ENCODE results near the gene DNAJC1. TPM values are rescaled to one million over a fixed set of nuclear protein-coding genes. Genes with fewer than 3 reads are reported as not detected.
"Not testable (repeated sequence)": the region's sequence is repeated elsewhere in the genome, so short reads cannot be mapped to it uniquely, and the experiment has no call there.

The DNAJC1 gene
- total RNA-seq, 2 donors from 2014 or later, result 28.9 to 56.9 TPM

DNA sequence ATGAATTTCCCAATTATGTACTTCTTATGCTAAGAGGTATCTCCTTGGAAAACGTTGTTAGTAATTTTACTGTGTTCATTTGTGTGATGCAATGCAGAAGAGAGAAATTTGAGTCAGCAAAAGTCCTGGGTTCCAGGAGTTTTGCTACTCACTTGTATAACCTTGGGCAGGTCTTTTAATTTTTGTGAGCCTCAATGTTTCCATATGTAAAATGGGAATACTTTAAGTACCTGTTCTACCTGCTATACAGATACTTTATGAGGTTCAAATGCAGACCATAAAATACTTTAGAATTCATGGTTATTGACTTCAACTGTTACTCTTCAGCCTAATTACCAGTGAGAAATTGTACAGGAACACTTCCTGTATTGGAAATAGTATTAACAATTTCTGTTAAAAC, 284.0 kb downstream of the DNAJC1 start:
- no peak for DNase-seq (ENCODE audit: low spot score)
- H3K27ac ChIP-seq, result no peak overlapping the region
- H3K27me3 ChIP-seq, result no peaks in the 10 kb centered on the region
- no peak for TF ChIP-seq CTCF (IDR thresholded peaks at IDR 0.05)
- peaks cover 3% of the 10 kb centered on the region for H3K36me3 ChIP-seq
- H3K4me1 ChIP-seq, result peaks cover 0 to 16% of the 10 kb centered on the region in 2 donors
- H3K4me3 ChIP-seq, result no peak overlapping the region
- H3K9me3 ChIP-seq, result no peaks in the 10 kb centered on the region

- not testable (repeated sequence) for H3K27ac ChIP-seq; H3K4me1 ChIP-seq; DNase-seq (ENCODE audit: low spot score); H3K4me3 ChIP-seq; H3K9me3 ChIP-seq; H3K27me3 ChIP-seq
- H3K36me3 ChIP-seq, result peaks cover 11% of the 10 kb centered on the region
Measured at GRCh38 chr10:21717437-21718054, 286.0 kb downstream of the DNAJC1 start.

DNA sequence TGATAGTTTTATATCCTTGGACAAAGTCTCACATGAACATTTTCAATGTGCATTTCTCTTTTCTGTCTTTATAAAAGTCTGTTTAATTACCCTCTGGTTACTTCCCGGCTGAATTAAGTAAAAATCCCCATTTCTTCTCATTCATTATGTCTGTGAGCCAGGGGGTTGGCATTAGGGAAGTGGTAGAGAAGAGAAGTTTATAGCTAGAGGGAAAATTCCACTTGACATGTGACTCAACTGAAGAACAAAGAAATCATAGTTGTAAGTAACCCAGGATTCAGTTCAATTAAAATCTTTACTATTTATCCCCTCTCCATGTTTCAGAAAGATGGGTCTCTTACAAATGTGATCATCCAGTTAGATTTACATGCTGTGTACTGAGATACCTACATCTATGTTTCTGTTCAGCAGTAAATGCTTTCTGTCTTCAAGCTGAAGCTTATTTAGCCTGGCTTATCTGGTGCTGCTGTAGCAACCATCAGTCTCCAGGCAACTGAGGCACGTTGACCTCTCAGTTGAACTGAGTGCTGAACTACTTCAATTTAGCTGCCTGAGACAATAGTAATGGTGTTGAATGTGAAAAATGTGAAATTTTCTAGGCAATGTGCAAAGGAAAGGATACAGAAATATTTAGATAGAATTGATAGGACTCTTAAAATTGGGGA, 287.9 kb downstream of the DNAJC1 start:
- Histone ChIP-seq H3K4me3 (no peak overlapping the region), H3K27ac (no peak overlapping the region), H3K4me1 (peaks cover 0 to 8% of the 10 kb centered on the region in 2 donors), H3K36me3 (peaks cover 11% of the 10 kb centered on the region), H3K27me3 (no peaks in the 10 kb centered on the region), H3K9me3 (no peaks in the 10 kb centered on the region)
- no peak for DNase-seq (ENCODE audit: low spot score)
- TF ChIP-seq CTCF (IDR thresholded peaks at IDR 0.05), result no peak

DNA sequence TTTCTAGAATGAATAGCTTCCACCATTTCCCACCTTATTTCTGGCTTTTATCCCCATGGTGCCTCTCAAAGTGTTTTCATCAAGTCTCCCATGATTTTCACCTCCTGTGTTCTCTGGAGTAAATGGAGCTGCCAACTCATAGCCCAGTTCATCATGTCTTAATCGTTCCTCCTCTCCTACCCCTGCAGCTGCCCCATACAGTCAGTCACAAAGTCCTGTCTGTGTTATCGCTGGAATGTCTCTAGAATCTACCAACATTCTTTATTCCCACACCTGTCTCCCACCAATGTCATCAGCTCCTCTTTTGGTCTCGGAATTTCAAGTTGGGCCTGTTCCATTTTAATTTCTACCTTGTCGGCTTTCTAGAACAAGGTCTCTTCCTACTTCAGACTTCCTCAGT, 290.6 kb downstream of the DNAJC1 start:
- Histone ChIP-seq H3K36me3 (peaks cover 11% of the 10 kb centered on the region), H3K27me3 (no peaks in the 10 kb centered on the region), H3K4me3 (no peak overlapping the region), H3K4me1 (peaks cover 0 to 16% of the 10 kb centered on the region in 2 donors), H3K9me3 (no peaks in the 10 kb centered on the region), H3K27ac (no peak overlapping the region)
- DNase-seq (ENCODE audit: low spot score), result no peak
- no peak for TF ChIP-seq CTCF (IDR thresholded peaks at IDR 0.05)

GRCh38 chr10:21707498-21707897, 296.0 kb downstream of the DNAJC1 start:
- no peak for DNase-seq (ENCODE audit: low spot score)
- H3K9me3 ChIP-seq, result no peaks in the 10 kb centered on the region
- H3K4me3 ChIP-seq, result no peak overlapping the region
- no peak overlapping the region for H3K27ac ChIP-seq
- no peaks in the 10 kb centered on the region for H3K27me3 ChIP-seq
- H3K4me1 ChIP-seq, result peaks cover 0 to 19% of the 10 kb centered on the region in 2 donors
- no peaks in the 10 kb centered on the region for H3K36me3 ChIP-seq
- no peak for TF ChIP-seq CTCF (IDR thresholded peaks at IDR 0.05)

Other genes starting within 250 kb of the DNAJC1 start
- not detected for gene EBLN1, start 214.3 kb upstream of the DNAJC1 start, total RNA-seq

Data from right atrium auricular region (tissue), 2 donors.